GM23338 (cell line): ENCODE results near the gene NEK4. TPM values are rescaled to one million over a fixed set of nuclear protein-coding genes. Genes with fewer than 3 reads are reported as not detected.

Experiments used
- ATAC-seq: fragments of 200-7000 bp; cut with Tn5 transposase; 3 replicates; pipeline ENCODE4 v1.9.1; 2020
- DNase-seq: peaks from one replicate; pipeline ENCODE4 v3.0.0-alpha.2; 2015; ENCODE audit warnings: low spot score
- H2AFZ ChIP-seq: fragments of 200-600 bp; sonication (generic); 2 replicates; pipeline ENCODE4 v1.8.0; 2016; ENCODE audit warnings: antibody characterized with exemption, mild to moderate bottlenecking, moderate library complexity
- H3F3A ChIP-seq: fragments of 200-600 bp; sonication (generic); replicated peaks from 2 replicates; pipeline ENCODE4 v1.8.0; 2017; ENCODE audit warnings: antibody characterized with exemption, mixed run types, low read depth
- H3K27ac ChIP-seq: fragments of 200-600 bp; sonication (generic); 2 replicates; pipeline ENCODE4 v1.6.1; 2016; ENCODE audit warnings: low read depth
- H3K27me3 ChIP-seq: fragments of 200-600 bp; sonication (generic); 2 replicates; pipeline ENCODE4 v1.8.0; 2016; ENCODE audit warnings: mild to moderate bottlenecking, mixed run types, moderate library complexity; ENCODE audit not compliant: insufficient read depth
- H3K36me3 ChIP-seq: fragments of 200-600 bp; sonication (generic); 2 replicates; pipeline ENCODE4 v1.8.0; 2016; ENCODE audit warnings: mild to moderate bottlenecking; ENCODE audit not compliant: insufficient read depth
- H3K4me1 ChIP-seq: fragments of 200-600 bp; sonication (generic); 2 replicates; pipeline ENCODE4 v1.8.0; 2016; ENCODE audit warnings: mild to moderate bottlenecking, moderate library complexity; ENCODE audit not compliant: insufficient read depth
- H3K4me2 ChIP-seq: fragments of 200-600 bp; sonication (generic); 2 replicates; pipeline ENCODE4 v1.7.1; 2017; ENCODE audit warnings: mixed run types
- H3K4me3 ChIP-seq: fragments of 200-600 bp; sonication (generic); 2 replicates; pipeline ENCODE4 v1.6.1; 2016; ENCODE audit warnings: mixed run types
- H3K79me2 ChIP-seq: fragments of 200-600 bp; sonication (generic); replicated peaks from 2 replicates; pipeline ENCODE4 v1.8.0; 2017; ENCODE audit warnings: mild to moderate bottlenecking; ENCODE audit not compliant: insufficient read depth
- H3K9me2 ChIP-seq: fragments of 200-600 bp; sonication (generic); 2 replicates; pipeline ENCODE4 v1.8.0; 2017; ENCODE audit not compliant: insufficient read depth
- H4K20me1 ChIP-seq: fragments of 200-600 bp; sonication (generic); replicated peaks from 2 replicates; pipeline ENCODE4 v1.8.0; 2017; ENCODE audit warnings: mild to moderate bottlenecking; ENCODE audit not compliant: insufficient read depth
- H3K27ac Mint-ChIP-seq: 2 replicates; pipeline ENCODE4 v1.8.0; 2020; ENCODE audit warnings: inconsistent platforms, mild to moderate bottlenecking, moderate library complexity, mixed read lengths
- H3K27me3 Mint-ChIP-seq: 3 replicates; pipeline ENCODE4 v1.8.0; 2022; ENCODE audit warnings: low read depth, mild to moderate bottlenecking, moderate library complexity, mixed read lengths, inconsistent platforms; ENCODE audit not compliant: insufficient read depth, poor library complexity
- H3K36me3 Mint-ChIP-seq: 3 replicates; pipeline ENCODE4 v1.8.0; 2021; ENCODE audit warnings: low read depth, mild to moderate bottlenecking, inconsistent platforms, moderate library complexity, mixed read lengths
- H3K4me1 Mint-ChIP-seq: 3 replicates; pipeline ENCODE4 v1.8.0; 2020; ENCODE audit warnings: mild to moderate bottlenecking, inconsistent platforms, mixed read lengths
- H3K4me3 Mint-ChIP-seq: 3 replicates; pipeline ENCODE4 v1.8.0; 2021; ENCODE audit warnings: moderate library complexity, mild to moderate bottlenecking, inconsistent platforms, mixed read lengths
- H3K9me3 Mint-ChIP-seq: 3 replicates; pipeline ENCODE4 v1.8.0; 2020; ENCODE audit warnings: moderate library complexity, mild to moderate bottlenecking, inconsistent platforms, mixed read lengths
- CREB1 ChIP-seq: fragments of 250-450 bp; sonication (Bioruptor Pico); IDR thresholded peaks from 2 replicates; pipeline ENCODE4 v1.5.0; 2020; ENCODE audit warnings: low read depth, mild to moderate bottlenecking, moderate library complexity
- EZH2 ChIP-seq: fragments of 200-600 bp; sonication (generic); IDR thresholded peaks from one replicate; pipeline ENCODE4 v1.8.0; 2017; ENCODE audit warnings: antibody characterized with exemption, mild to moderate bottlenecking, low read depth; ENCODE audit not compliant: unreplicated experiment
- EZH2phosphoT487 ChIP-seq: fragments of 200-600 bp; sonication (generic); IDR thresholded peaks from one replicate; pipeline ENCODE4 v1.8.1; 2018; ENCODE audit warnings: antibody characterized with exemption; ENCODE audit not compliant: unreplicated experiment
- JUNB ChIP-seq: IDR thresholded peaks from one replicate; pipeline ENCODE4 v1.6.1; 2016; ENCODE audit warnings: antibody characterized with exemption; ENCODE audit not compliant: unreplicated experiment
- NANOG ChIP-seq: IDR thresholded peaks from 2 replicates; pipeline ENCODE4 v1.6.1; 2016; ENCODE audit warnings: antibody characterized with exemption, borderline replicate concordance
- POLR2AphosphoS5 ChIP-seq: IDR thresholded peaks from 2 replicates; pipeline ENCODE4 v1.6.1; 2016; ENCODE audit warnings: antibody characterized with exemption, low read depth
- REST ChIP-seq: IDR thresholded peaks from one replicate; pipeline ENCODE4 v1.6.1; 2018; ENCODE audit warnings: antibody characterized with exemption; ENCODE audit not compliant: unreplicated experiment
- STAT1 ChIP-seq: IDR thresholded peaks from one replicate; pipeline ENCODE4 v1.6.1; 2016; ENCODE audit warnings: antibody characterized with exemption; ENCODE audit not compliant: unreplicated experiment
- ZNF114 ChIP-seq: fragments of 250-450 bp; sonication (Bioruptor Pico); IDR thresholded peaks from 2 replicates; pipeline ENCODE4 v1.5.0; 2020; ENCODE audit warnings: mild to moderate bottlenecking, moderate library complexity
- ZNF331 ChIP-seq: fragments of 250-450 bp; sonication (Bioruptor Pico); IDR thresholded peaks from 2 replicates; pipeline ENCODE4 v1.5.0; 2020; ENCODE audit warnings: low read depth, mild to moderate bottlenecking, moderate library complexity
- ZNF462 ChIP-seq: fragments of 250-450 bp; sonication (Bioruptor Pico); IDR thresholded peaks from 2 replicates; pipeline ENCODE4 v1.5.0; 2020; ENCODE audit warnings: mild to moderate bottlenecking, moderate library complexity
- polyA plus RNA-seq: library from polyadenylated mRNA; unstranded; fragments of >200 nt; fragmentation: Nextera tagmentation; extraction: Ambion mirVana; gene quantifications from 2 replicates; pipeline ENCODE4 v1.2.1, GENCODE V29; 2016
- total RNA-seq: library from RNA; depleted of rRNA; stranded (reverse); fragments of >200 nt; shearing (Covaris generic); gene quantifications from 2 replicates; pipeline ENCODE4 v1.2.3, GENCODE V29; 2014
- TF ChIP-seq, protein P1 (sequence below): IDR thresholded peaks from 2 replicates; pipeline ENCODE4 v1.6.1; 2016; ENCODE audit warnings: antibody characterized with exemption
- TF ChIP-seq, protein P2 (sequence below), 2 experiments: fragments of 200-600 bp in 1 of 2; sonication (generic) in 1 of 2; conservative IDR thresholded peaks; 2 replicates each; pipeline versions ENCODE4 v1.5.1 to v1.6.1; 2016 to 2017; ENCODE audit warnings: antibody characterized with exemption in 2 of 2, low read depth in 2 of 2, mild to moderate bottlenecking in 2 of 2, moderate library complexity in 1 of 2

Gene NEK4
- total and polyA plus RNA-seq, 2 experiments from 2014 or later, result 8.6 to 42.7 TPM

- TF ChIP-seq, protein P1, sequence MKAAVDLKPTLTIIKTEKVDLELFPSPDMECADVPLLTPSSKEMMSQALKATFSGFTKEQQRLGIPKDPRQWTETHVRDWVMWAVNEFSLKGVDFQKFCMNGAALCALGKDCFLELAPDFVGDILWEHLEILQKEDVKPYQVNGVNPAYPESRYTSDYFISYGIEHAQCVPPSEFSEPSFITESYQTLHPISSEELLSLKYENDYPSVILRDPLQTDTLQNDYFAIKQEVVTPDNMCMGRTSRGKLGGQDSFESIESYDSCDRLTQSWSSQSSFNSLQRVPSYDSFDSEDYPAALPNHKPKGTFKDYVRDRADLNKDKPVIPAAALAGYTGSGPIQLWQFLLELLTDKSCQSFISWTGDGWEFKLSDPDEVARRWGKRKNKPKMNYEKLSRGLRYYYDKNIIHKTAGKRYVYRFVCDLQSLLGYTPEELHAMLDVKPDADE, result no peak
- TF ChIP-seq, protein P2, sequence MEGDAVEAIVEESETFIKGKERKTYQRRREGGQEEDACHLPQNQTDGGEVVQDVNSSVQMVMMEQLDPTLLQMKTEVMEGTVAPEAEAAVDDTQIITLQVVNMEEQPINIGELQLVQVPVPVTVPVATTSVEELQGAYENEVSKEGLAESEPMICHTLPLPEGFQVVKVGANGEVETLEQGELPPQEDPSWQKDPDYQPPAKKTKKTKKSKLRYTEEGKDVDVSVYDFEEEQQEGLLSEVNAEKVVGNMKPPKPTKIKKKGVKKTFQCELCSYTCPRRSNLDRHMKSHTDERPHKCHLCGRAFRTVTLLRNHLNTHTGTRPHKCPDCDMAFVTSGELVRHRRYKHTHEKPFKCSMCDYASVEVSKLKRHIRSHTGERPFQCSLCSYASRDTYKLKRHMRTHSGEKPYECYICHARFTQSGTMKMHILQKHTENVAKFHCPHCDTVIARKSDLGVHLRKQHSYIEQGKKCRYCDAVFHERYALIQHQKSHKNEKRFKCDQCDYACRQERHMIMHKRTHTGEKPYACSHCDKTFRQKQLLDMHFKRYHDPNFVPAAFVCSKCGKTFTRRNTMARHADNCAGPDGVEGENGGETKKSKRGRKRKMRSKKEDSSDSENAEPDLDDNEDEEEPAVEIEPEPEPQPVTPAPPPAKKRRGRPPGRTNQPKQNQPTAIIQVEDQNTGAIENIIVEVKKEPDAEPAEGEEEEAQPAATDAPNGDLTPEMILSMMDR (conservative IDR thresholded peaks at IDR 0.05; ENCODE audit: low read depth in 2 of 2), result no peak
- no peak for TF ChIP-seq CREB1
- TF ChIP-seq EZH2phosphoT487, result no peak
- no peak for TF ChIP-seq ZNF114 (CRISPR knock-in tag)
- TF ChIP-seq JUNB, result no peak
- TF ChIP-seq NANOG, result no peak
- TF ChIP-seq EZH2, result no peak
- TF ChIP-seq ZNF331 (CRISPR knock-in tag), result no peak
- TF ChIP-seq ZNF462 (CRISPR knock-in tag), result no peak
- TF ChIP-seq POLR2AphosphoS5, result no peak
- TF ChIP-seq REST, result no peak
- no peak for TF ChIP-seq STAT1
- peaks cover 5% of the 10 kb centered on the region for H3K27me3 Mint-ChIP-seq
- H3K36me3 ChIP-seq, result no peaks in the 10 kb centered on the region
- no peak for ATAC-seq
- no peak overlapping the region for H3K4me3 ChIP-seq
- no peak overlapping the region for H2AFZ ChIP-seq
- H3K4me3 Mint-ChIP-seq, result no peak overlapping the region
- H3K27ac Mint-ChIP-seq, result no peak overlapping the region
- H4K20me1 ChIP-seq, result no peaks in the 10 kb centered on the region
- H3K79me2 ChIP-seq, result peaks cover 10% of the 10 kb centered on the region
- no peaks in the 10 kb centered on the region for H3K9me3 Mint-ChIP-seq
- no peaks in the 10 kb centered on the region for H3K27me3 ChIP-seq
- no peak for DNase-seq
- 0 out of 2 replicates have a peak, but pooled peaks cover 3% of the 10 kb centered on the region for H3F3A ChIP-seq
- peaks cover 6% of the 10 kb centered on the region; the same call in 2 of the 3 replicates for H3K4me1 Mint-ChIP-seq
- no peak overlapping the region for H3K4me2 ChIP-seq
- H3K27ac ChIP-seq, result no peak overlapping the region
- H3K9me2 ChIP-seq, result no peaks in the 10 kb centered on the region
- H3K36me3 Mint-ChIP-seq, result no peaks in the 10 kb centered on the region
- H3K4me1 ChIP-seq, result peaks cover 8% of the 10 kb centered on the region
These were observed 3.5 kb upstream of the NEK4 start for GRCh38 chr3:52774066-52774713.
